AG04449 (cell line): ENCODE results near the gene LATS2.

ENCODE experiments used
- CTCF ChIA-PET: fragments of 350-600 bp; formaldehyde crosslinking; extraction: SDS; loops from one replicate; lab custom pipeline; 2021; ENCODE audit warnings: antibody characterized with exemption; lab: Yijun Ruan, JAX
- POLR2A ChIA-PET: fragments of 400-600, 350-600 bp; formaldehyde crosslinking; extraction: SDS; loops from one replicate; lab custom pipeline; 2020; ENCODE audit warnings: antibody characterized with exemption, inconsistent platforms; lab: Yijun Ruan, JAX
- DNase-seq: peaks from one replicate; pipeline ENCODE4 v3.0.0-alpha.2; 2010; ENCODE audit warnings: low read depth, low spot score
- H3K4me3 ChIP-seq: 2 replicates; pipeline ENCODE4 v1.5.1; 2011; ENCODE audit warnings: low read depth, mild to moderate bottlenecking, control low read depth, low read length
- TF ChIP-seq, protein P1 (sequence below): IDR thresholded peaks from one replicate; pipeline ENCODE4 v1.5.1; 2011; ENCODE audit warnings: mild to moderate bottlenecking, moderate library complexity, low read length, control low read depth, inconsistent platforms; ENCODE audit not compliant: insufficient read depth; ENCODE audit errors: missing control alignments

Gene LATS2

DNA sequence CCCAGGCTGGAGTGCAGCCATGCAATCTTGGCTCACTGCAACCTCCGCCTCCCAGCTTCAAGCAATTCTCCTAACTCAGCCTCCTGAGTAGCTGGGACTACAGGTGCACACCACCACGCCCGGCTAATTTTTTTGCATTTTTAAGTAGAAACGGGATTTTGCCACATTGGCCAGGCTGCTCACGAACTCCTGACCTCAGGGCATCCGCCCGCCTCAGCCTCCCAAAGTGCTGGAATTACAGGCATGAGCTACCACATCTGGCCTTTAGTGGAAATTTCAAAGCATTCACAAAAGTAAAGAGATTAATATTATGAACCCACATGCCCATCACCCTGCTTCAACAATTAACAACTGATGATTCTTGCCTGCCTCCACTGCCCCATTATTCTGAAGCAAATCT is 20.5 kb upstream of the LATS2 start:
- DNase-seq: no peak
- POLR2A ChIA-PET: no interaction called here
- TF ChIP-seq, protein P1, sequence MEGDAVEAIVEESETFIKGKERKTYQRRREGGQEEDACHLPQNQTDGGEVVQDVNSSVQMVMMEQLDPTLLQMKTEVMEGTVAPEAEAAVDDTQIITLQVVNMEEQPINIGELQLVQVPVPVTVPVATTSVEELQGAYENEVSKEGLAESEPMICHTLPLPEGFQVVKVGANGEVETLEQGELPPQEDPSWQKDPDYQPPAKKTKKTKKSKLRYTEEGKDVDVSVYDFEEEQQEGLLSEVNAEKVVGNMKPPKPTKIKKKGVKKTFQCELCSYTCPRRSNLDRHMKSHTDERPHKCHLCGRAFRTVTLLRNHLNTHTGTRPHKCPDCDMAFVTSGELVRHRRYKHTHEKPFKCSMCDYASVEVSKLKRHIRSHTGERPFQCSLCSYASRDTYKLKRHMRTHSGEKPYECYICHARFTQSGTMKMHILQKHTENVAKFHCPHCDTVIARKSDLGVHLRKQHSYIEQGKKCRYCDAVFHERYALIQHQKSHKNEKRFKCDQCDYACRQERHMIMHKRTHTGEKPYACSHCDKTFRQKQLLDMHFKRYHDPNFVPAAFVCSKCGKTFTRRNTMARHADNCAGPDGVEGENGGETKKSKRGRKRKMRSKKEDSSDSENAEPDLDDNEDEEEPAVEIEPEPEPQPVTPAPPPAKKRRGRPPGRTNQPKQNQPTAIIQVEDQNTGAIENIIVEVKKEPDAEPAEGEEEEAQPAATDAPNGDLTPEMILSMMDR: no peak

DNA sequence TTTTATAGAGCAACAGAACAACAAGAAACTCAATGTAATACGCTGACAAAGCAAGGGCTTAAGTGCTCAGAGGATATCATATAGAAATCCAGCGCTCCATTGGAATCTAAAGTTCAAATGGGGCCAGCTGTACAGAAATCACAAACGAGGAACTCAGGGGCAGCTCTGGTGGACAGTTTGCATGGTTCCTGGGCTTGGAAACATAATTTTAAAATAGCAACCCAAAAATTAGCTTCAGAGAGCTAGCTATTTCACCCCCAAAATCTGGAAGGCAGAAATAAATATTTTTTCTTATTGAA is 19.2 kb upstream of the LATS2 start:
- ChIA-PET CTCF (no interaction called here), POLR2A (interaction anchor here (2.9 kb wide), 1 partner anchor 10 kb away, joined by 23 read pairs; no protein-coding TSS in a partner anchor)
- DNase-seq: no peak
- TF ChIP-seq, protein P1: no peak
- no peak overlapping the region for H3K4me3 ChIP-seq

More for the DNA sequence above, 20.5 kb upstream of the LATS2 start:
- H3K4me3 ChIP-seq: no peak overlapping the region
- CTCF ChIA-PET: interaction anchor here (0.6 to 1.4 kb wide), 2 partner anchors 40 to 136 kb away, joined by 3 read pairs; no protein-coding TSS in a partner anchor

DNA sequence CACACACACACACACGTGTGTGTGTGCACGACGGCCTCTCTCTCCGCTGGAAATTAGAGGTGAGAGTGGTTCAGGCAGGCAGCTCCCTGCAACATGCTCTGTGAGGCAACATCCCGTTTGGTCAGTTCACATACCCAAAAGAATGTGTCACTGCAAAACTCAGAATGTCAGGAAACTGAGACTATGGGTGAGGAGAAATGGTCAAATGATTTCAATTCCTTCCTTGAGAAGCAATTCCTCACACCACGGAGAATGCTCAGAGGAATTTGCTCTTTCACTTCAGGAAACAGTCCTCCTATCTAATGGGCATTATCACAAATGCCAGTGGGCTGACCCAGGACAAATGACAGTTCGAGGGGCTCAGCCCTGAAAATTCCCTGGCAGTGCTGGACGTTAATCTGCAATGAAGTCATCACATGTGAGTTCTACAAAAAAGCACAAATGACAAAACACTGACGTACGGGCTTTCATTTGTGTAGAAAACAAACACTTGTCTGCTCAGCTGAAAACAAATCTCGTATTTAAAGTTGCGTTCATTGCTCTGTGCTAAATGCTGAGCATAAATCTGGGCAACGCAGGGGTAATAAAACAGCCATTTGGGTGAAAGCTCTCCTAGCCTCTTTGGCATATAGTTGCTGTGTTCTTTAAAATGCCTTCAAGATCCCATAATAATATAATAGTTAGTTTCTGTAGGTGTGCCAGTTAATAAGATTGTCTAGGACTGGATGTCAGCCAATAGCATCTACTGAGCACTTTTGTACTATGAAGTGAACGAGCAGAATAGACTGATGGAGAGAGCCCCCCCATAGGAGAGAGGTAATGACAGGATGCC is 18.6 kb upstream of the LATS2 start:
- TF ChIP-seq, protein P1: no peak
- peak; percentile 95 for DNase-seq
- CTCF ChIA-PET: interaction anchor here (1.3 to 1.4 kb wide), 2 partner anchors 53 to 136 kb away, joined by 3 read pairs; no protein-coding TSS in a partner anchor
- POLR2A ChIA-PET: interaction anchor here (0.6 to 2.9 kb wide), 3 partner anchors 10 to 19 kb away, joined by 3 to 23 read pairs (median 7); partner anchors contain the start of gene LATS2
- H3K4me3 ChIP-seq: peak overlapping the region; percentile 39

DNA sequence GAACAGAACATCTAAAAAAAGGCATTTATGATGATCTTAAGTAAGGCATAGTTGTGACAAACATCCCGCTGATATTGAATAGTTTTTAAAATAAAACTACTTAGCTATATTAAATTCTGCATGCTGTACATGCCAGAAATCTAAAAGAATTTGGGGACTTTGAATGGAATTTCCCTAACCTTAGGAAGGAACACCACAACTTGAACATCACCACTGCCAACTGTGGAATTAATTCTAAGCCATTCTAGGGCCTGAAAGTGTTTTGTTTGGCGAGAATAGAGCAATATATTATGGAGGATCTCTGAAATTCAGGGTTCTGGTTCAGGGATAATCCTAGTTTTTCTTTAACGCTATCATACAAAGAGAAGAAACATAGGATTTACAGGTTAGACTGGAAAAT is 17.8 kb upstream of the LATS2 start:
- CTCF ChIA-PET: interaction anchor here (0.6 to 1.4 kb wide), 4 partner anchors 10 to 314 kb away, joined by 3 to 4 read pairs (median 3); no protein-coding TSS in a partner anchor
- TF ChIP-seq, protein P1: no peak
- no peak overlapping the region for H3K4me3 ChIP-seq
- no peak for DNase-seq
- POLR2A ChIA-PET: interaction anchor here (0.6 to 2.9 kb wide), 3 partner anchors 9 to 18 kb away, joined by 3 to 23 read pairs (median 7); partner anchors contain the start of gene LATS2

DNA sequence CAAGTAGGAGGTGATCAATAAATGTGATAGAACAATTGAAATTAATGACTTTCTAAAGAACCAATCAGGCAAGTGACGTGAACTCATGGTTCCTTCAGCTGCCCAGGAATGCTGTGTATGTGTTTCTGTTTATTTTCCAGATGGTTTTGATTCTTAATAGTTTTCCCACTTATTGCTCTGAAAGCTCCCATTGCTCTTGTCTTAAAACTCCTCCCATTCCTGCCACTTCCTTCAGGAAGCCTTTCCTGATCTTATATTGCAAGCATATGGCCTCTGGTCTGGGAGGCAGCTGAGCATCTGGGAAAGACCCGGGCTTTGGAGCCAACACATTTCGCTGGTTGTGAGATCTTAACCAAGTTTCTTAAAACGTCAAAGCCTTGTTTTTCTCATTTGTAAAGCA is 17.1 kb upstream of the LATS2 start:
- DNase-seq: no peak
- H3K4me3 ChIP-seq: no peak overlapping the region
- TF ChIP-seq, protein P1: no peak
- CTCF ChIA-PET: interaction anchor here (0.6 to 1.4 kb wide), 4 partner anchors 9 to 314 kb away, joined by 3 to 4 read pairs (median 3); no protein-coding TSS in a partner anchor
- POLR2A ChIA-PET: interaction anchor here (1.4 to 2.9 kb wide), 2 partner anchors 8 to 17 kb away, joined by 7 to 23 read pairs; partner anchors contain the start of gene LATS2

DNA sequence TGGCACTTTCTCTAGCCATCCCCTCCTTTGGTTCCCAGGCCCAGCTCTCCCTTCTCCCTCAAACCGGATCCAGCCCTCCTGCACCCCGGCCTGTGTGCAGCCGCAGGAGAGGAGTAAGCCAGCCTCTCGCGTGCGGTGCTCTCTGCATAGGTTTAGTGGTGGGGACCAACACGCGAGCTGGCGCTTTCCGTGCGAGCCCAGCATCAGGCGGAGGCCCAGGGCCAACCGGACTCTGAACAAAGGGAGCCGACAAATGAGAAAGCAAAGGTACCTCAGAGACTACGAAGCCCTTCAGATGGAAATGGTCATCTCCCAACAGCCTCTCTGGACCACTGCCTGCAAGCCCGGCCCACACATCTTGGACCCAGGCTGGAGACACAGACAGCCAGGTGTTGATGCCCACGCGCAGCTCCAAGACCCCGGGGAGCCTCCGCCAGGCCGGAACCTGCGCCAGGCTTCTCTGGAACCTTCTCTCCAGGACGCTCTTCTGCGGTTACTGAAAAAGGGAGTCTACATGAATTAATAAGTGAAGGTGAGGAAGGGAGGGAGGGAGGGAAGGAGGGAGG is 16.5 kb upstream of the LATS2 start:
- ChIA-PET CTCF (no interaction called here), POLR2A (interaction anchor here (2.9 kb wide), 1 partner anchor 8 kb away, joined by 23 read pairs; no protein-coding TSS in a partner anchor)
- no peak for DNase-seq
- TF ChIP-seq, protein P1: no peak
- H3K4me3 ChIP-seq: no peak overlapping the region
